Measurements from ENCODE around the gene PIP5K1B. TPM values are rescaled to one million over a fixed set of nuclear protein-coding genes. Genes with fewer than 3 reads are reported as not detected.

PIP5K1B gene
- total RNA-seq, 1 experiment from 2014 or later, result 2.5 TPM

- Histone ChIP-seq H2BK20ac (ENCODE audit: low read depth, low read length, poor library complexity, severe bottlenecking) (no peak overlapping the region), H2AK5ac (ENCODE audit: insufficient read length, low read length) (no peak overlapping the region), H3K56ac (ENCODE audit: insufficient read length, low read depth, low read length) (no peak overlapping the region), H3K23ac (ENCODE audit: insufficient read length, low read depth, low read length) (no peak overlapping the region), H4K20me1 (ENCODE audit: control insufficient read depth, insufficient read depth, insufficient read length) (no peaks in the 10 kb centered on the region), H3K9me3 (ENCODE audit: control insufficient read depth, low read depth, low read length) (no peaks in the 10 kb centered on the region), H2BK5ac (ENCODE audit: insufficient read length, low read length) (no peak overlapping the region), H3K23me2 (ENCODE audit: insufficient read length, low read depth, low read length, poor library complexity, severe bottlenecking) (no peaks in the 10 kb centered on the region), H4K8ac (replicated peaks; ENCODE audit: insufficient read length, low read depth, low read length) (no peak overlapping the region), H3K9ac (ENCODE audit: extremely low read depth, insufficient read length, low read length) (no peak overlapping the region), H2AFZ (ENCODE audit: low read length) (no peak overlapping the region), H3K27me3 (ENCODE audit: insufficient read depth, low read length) (no peaks in the 10 kb centered on the region), H3K18ac (ENCODE audit: insufficient read length, low read depth, low read length) (no peak overlapping the region), H3K4me1 (ENCODE audit: insufficient read depth, low read length) (peaks cover 7% of the 10 kb centered on the region; the same call in 1 of the 2 replicates), H3T11ph (ENCODE audit: low read length) (no peak overlapping the region), H3K27ac (ENCODE audit: insufficient read length, low read depth, low read length) (no peak overlapping the region), H3K14ac (ENCODE audit: insufficient read depth, low read length) (no peak overlapping the region), H4K91ac (ENCODE audit: insufficient read length, low read depth, low read length) (no peak overlapping the region), H3K4me2 (ENCODE audit: insufficient read depth, insufficient read length, low read length) (no peak overlapping the region), H3K4ac (ENCODE audit: low read depth, low read length) (no peak overlapping the region), H3K79me1 (ENCODE audit: insufficient read depth, low read depth, low read length, poor library complexity, severe bottlenecking) (no peaks in the 10 kb centered on the region), H3K79me2 (ENCODE audit: insufficient read depth, low read length) (no peaks in the 10 kb centered on the region), H2BK12ac (ENCODE audit: insufficient read length, low read depth, low read length) (no peak overlapping the region), H4K5ac (ENCODE audit: insufficient read length, low read depth, low read length) (no peak overlapping the region), H2BK15ac (ENCODE audit: low read depth, low read length) (no peak overlapping the region), H2BK120ac (ENCODE audit: low read depth, low read length, poor library complexity, severe bottlenecking) (no peak overlapping the region)
- peaks cover 2% of the 10 kb centered on the region; the same call in 1 of the 2 replicates for H3K27me3 Mint-ChIP-seq (ENCODE audit: low read depth)
- no peak overlapping the region for H3K27ac Mint-ChIP-seq
- H3K36me3 Mint-ChIP-seq (ENCODE audit: insufficient read depth in 1 of 3, low read depth in 3 of 3), result no peaks in the 10 kb centered on the region
- H3K4me1 Mint-ChIP-seq, result peaks cover 18 to 19% of the 10 kb centered on the region in 2 experiments
- no CpG with 5 or more reads among the region's 11 CpGs for WGBS (ENCODE audit: extremely low coverage, insufficient read length, low lambda C conversion rate)
- H3K4me3 Mint-ChIP-seq, result no peak overlapping the region
- DNase-seq, result no peak
- no peaks in the 10 kb centered on the region for H3K9me3 Mint-ChIP-seq
- TF ChIP-seq CTCF (conservative IDR thresholded peaks at IDR 0.05), result no peak
These were observed 27.5 kb downstream of the PIP5K1B start for GRCh38 chr9:68732405-68733020.
